BJ (cell line): ENCODE results near the gene JAG1. TPM values are rescaled to one million over a fixed set of nuclear protein-coding genes. Genes with fewer than 3 reads are reported as not detected.

Source experiments
- CTCF ChIA-PET: fragments of 350-600 bp; formaldehyde crosslinking; extraction: SDS; loops from one replicate; lab custom pipeline; 2021; ENCODE audit warnings: antibody characterized with exemption, inconsistent platforms; lab: Yijun Ruan, JAX
- POLR2A ChIA-PET: fragments of 300-600 bp; sonication (Branson Sonifier 250); formaldehyde crosslinking; extraction: SDS; loops from one replicate; lab custom pipeline; 2021; ENCODE audit warnings: antibody characterized with exemption; lab: Charles Lee
- DNase-seq: peaks from one replicate; pipeline ENCODE4 v3.0.0-alpha.2; 2011; ENCODE audit warnings: low read depth
- H3K27me3 ChIP-seq: 2 replicates; pipeline ENCODE4 v1.6.0; 2011; ENCODE audit warnings: low read length; ENCODE audit not compliant: control insufficient read depth, insufficient read depth
- H3K36me3 ChIP-seq: 2 replicates; pipeline ENCODE4 v1.5.1; 2011; ENCODE audit warnings: low read length; ENCODE audit not compliant: control insufficient read depth, insufficient read depth
- H3K4me3 ChIP-seq: 2 replicates; pipeline ENCODE4 v1.5.1; 2011; ENCODE audit warnings: low read depth, mild to moderate bottlenecking, control low read depth, low read length
- CTCF ChIP-seq: IDR thresholded peaks from 2 replicates; pipeline ENCODE4 v1.5.1; 2011; ENCODE audit warnings: low read depth, mild to moderate bottlenecking, control low read depth, inconsistent platforms, low read length, moderate library complexity; ENCODE audit not compliant: insufficient read depth
- polyA minus RNA-seq: library from RNA; depleted of rRNA, polyadenylated mRNA; stranded (reverse); fragments of >200 nt; gene quantifications from 2 replicates; pipeline ENCODE4 v1.2.3, GENCODE V29; 2011; rRNA and poly(A)+ RNA removed
- polyA plus RNA-seq: library from polyadenylated mRNA; depleted of rRNA; stranded (reverse); fragments of >200 nt; gene quantifications from 2 replicates; pipeline ENCODE4 v1.2.3, GENCODE V29; 2011; rRNA removed

JAG1 gene
- 10.6 and 19.9 TPM in 2 replicates for polyA plus RNA-seq
- 27.1 and 52.7 TPM in 2 replicates for polyA minus RNA-seq

- Histone ChIP-seq H3K36me3 (no peaks in the 10 kb centered on the region; the same call in 1 of the 2 replicates), H3K27me3 (0 out of 2 replicates have a peak, but pooled peaks cover 2% of the 10 kb centered on the region), H3K4me3 (peak within 1 kb of the TSS; percentile 52)
- CTCF ChIA-PET = interaction anchor here (0.6 to 3.4 kb wide), 16 partner anchors 10 to 870 kb away, joined by 3 to 17 read pairs (median 3); no protein-coding TSS in a partner anchor
- POLR2A ChIA-PET = no interaction called here
- peak; percentile 60 for DNase-seq
- no peak for TF ChIP-seq CTCF
Measured at GRCh38 chr20:10673842-10674683, at the start of gene JAG1. JAG1 (minus strand) TSS chr20:10673999; CDS start chr20:10673530, 469 bp downstream.

GRCh38 chr20:10721976-10722375 lies 48.2 kb upstream of the JAG1 start:
- H3K4me3 ChIP-seq = no peak overlapping the region
- no peak for DNase-seq
- no peaks in the 10 kb centered on the region for H3K36me3 ChIP-seq
- CTCF ChIA-PET = interaction anchor here (1.0 to 1.9 kb wide), 2 partner anchors 9 to 11 kb away, joined by 3 to 7 read pairs; no protein-coding TSS in a partner anchor
- peaks cover 1% of the 10 kb centered on the region for H3K27me3 ChIP-seq
- TF ChIP-seq CTCF = no peak
- POLR2A ChIA-PET = no interaction called here

- CTCF ChIA-PET = interaction anchor here (1.9 kb wide), 1 partner anchor 9 kb away, joined by 7 read pairs; no protein-coding TSS in a partner anchor
- POLR2A ChIA-PET = no interaction called here
- Histone ChIP-seq H3K4me3 (no peak overlapping the region), H3K36me3 (no peaks in the 10 kb centered on the region), H3K27me3 (peaks cover 1% of the 10 kb centered on the region)
- no peak for TF ChIP-seq CTCF
- no peak for DNase-seq
Measured at GRCh38 chr20:10721137-10721896, 47.5 kb upstream of the JAG1 start.

- DNase-seq = no peak
- H3K27me3 ChIP-seq = peaks cover 1% of the 10 kb centered on the region
- H3K4me3 ChIP-seq = no peak overlapping the region
- no peak for TF ChIP-seq CTCF
- ChIA-PET CTCF (interaction anchor here (1.9 kb wide), 1 partner anchor 10 kb away, joined by 7 read pairs; no protein-coding TSS in a partner anchor), POLR2A (no interaction called here)
- H3K36me3 ChIP-seq = no peaks in the 10 kb centered on the region
Measured at GRCh38 chr20:10720565-10720964, 46.8 kb upstream of the JAG1 start.
